HG03558 (cell line): ENCODE results near the gene SGMS1.
"Not testable (repeated sequence)": the region's sequence is repeated elsewhere in the genome, so short reads cannot be mapped to it uniquely, and the experiment has no call there.

Experiments
- ATAC-seq: cut with Tn5 transposase; IDR thresholded peaks from one replicate; pipeline ENCODE4 v1.9.1; 2021; ENCODE audit warnings: moderate number of reproducible peaks; ENCODE audit not compliant: unreplicated experiment; ENCODE audit errors: extremely low read depth

The SGMS1 gene

DNA sequence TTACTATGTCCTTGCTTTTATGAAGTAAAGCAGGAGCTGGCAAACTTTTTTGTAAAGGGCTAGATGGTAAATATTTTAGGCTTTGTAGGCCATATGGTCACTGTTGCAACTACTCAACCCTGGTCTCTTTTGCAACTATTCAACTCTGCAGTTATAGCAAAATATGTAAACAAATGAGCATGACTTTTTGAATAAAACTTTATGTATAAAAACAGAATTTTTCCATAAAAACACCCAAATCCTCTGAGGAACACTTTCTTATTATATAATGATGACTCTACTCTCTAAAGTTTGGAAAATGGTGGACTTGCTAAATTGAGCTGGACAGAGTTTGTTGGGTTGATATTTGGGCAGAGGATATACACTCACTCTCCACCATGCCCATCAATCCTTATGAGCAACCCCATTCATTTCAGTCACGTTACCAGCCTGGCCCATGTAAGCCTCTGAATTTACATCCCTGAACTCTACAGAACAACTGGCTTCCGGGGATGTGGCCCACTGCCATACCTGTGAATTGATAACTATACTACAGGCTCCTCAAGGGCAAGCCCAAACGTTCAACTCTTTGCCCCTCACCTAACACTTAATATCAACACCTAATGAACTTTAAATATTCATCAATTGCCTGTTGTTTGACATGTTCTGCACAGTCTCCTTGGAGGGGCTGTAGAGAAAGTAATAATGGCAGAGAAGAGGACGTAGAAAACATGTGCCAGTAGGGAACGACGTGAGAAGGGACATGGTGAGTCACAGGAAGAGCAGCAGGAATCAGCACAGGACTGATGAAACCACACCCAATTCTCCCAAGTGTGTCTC lies 37.6 kb downstream of the SGMS1 start:
- no peak for ATAC-seq

GRCh38 chr10:50582766-50583762 lies 40.7 kb downstream of the SGMS1 start:
- no peak for ATAC-seq

GRCh38 chr10:50582046-50582445 lies 41.7 kb downstream of the SGMS1 start:
- ATAC-seq = no peak

DNA sequence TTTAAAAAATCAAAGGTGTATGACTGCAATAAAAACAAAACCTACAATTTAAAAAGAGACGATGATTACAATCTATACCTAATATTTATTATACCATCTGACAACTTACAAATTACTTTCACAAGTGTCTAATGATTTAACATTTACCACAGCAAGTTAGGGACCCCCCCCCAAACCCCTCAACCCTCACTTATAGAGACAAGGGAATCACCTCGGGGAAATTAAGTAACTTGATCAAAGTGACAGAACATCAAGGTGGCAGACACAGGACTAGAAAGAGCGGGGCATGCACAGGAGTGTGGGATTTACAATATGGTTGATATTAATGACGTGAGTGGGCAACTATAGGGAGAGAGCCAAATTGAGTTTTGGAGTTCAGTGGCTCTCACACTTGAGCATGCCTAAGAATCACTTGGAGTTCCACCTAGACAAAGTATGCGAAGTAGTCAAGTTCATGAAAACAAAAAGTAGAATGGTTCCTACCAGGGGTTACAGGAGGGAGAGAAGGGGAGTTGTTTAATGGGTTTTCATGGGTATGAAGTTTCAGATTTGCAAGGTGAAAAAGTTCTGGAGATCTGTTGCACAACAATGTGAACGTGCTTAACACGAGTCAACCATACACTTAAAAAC lies 43.4 kb downstream of the SGMS1 start:
- ATAC-seq = no peak

DNA sequence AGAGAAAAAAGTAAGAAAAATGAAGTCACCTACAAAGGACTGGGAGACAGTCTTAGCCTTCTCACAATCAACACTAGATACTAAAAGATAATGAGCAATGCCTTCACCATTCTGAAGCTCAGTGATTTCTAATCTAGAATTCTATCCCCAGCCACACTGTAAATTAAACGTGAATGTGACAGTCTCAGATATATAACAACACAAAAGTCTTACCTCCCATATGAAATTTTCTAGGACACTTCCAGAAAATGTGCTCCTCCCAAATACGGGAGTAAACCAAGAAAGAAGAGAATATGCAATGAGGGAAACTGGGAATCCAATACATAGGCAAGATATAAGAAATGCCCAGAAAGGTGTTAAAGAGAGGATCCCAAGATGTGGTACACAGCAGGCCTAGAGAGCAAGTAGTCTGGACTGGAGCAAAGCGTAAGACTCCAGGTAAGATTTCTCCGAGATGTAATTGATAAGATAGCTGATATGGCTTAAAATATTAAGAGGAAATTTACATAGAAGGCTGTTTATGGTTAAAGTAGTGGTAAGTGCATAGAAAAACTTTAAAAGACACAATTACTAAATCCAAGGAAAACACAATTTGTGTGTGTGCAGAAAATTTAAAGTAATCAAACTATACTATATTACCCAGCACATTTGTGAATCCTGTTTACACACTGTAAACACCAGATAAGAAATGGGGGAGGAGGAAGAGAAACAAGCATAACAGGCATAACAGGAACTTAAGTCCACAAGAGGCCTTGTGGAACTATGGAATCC lies 44.1 kb downstream of the SGMS1 start:
- no peak for ATAC-seq

DNA sequence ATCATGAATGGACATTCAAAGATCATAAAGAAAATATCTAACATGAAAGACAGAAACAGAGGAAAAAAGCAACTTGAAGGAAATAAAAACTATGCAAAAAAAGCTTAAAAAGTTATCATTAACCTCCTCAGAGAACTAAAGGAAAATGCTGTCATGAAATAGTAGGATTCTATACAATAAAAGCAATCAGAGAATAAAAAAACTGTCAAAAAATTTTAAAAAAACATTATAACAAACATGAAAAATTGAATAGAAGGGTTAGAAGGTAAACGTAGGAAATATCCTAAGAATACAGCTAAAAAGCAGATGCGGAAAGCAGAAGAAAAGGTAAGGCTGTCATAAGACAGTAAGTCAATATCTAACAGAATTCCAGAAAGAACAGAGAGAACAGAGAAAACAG lies 44.8 kb downstream of the SGMS1 start:
- ATAC-seq = no peak

DNA sequence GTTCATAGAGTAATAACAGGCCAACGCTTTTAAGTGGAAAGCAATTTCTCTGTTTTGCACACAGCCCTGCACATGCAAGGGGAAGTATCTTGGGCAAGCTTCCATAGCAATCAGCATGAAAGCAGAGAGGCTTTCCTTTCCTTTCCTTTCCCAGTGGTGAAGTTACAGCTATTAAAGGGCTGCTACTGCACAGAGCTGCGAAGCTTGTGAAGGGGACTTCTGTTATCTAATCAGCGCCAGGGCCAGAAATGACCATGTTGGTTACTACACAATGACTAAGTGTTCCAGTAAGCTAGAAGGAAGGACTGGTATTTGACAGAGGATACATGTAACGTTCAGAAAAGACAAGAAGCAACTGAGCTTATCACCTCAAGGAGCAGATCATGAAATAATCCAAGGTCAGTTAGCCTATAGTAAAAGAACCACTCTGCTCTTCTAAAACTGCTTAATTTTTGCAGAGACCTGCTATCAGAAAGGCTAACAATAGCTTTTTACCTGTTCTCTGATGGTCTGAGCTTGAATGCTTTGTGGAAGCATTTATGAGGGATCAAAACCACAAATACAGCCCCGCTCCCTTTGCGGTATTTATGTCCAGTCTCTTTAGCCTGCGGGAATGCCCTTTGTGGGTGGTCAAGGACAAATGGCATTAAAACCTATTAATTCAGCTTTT lies 45.9 kb downstream of the SGMS1 start:
- ATAC-seq = no peak

GRCh38 chr10:50577010-50577409 lies 46.7 kb downstream of the SGMS1 start:
- no peak for ATAC-seq

DNA sequence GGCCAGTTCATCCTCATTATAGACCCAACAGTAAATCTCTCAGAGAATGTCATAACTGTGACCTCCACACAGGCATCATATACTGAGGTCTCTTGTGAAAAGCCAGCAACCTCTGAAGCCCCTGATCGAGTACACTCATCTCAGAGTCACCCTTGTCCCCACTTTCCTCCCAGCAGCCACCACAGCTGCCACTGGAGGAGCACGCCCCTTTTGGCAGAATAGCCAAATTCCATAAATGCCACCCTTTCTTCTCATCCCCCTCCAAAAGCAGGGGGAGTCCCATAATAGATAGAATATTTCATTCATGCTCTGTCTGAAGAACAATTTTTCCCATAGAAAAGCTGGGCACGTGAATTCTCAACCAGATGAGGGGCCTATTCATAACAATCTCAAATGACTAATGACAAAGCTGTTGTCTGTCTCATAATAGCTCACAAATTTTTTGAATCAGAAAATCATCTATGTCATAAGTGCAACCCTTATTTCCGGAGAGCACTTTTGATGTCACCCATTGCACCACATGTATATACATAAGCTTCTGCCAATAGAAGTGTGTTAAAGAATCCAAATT lies 47.4 kb downstream of the SGMS1 start:
- ATAC-seq = no peak

GRCh38 chr10:50575477-50576244 lies 48.1 kb downstream of the SGMS1 start:
- no peak for ATAC-seq

DNA sequence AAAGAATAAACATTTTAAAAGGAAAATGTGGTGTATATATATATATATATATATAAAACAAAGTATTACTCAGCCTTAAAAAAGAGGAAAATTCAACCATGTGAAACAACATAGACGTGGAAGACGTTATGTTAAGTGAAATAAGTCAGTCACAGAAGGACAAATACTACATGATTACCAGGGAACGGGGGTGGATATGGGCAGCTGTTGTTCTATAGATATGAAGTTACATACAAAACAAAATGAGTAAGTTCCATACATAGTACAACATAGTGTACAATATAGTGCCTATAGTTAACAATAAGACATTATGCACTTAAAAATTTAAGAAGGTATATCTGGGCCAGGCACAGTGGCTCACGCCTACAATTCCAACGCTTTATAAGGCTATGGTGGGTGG lies 48.8 kb downstream of the SGMS1 start:
- ATAC-seq = no peak

DNA sequence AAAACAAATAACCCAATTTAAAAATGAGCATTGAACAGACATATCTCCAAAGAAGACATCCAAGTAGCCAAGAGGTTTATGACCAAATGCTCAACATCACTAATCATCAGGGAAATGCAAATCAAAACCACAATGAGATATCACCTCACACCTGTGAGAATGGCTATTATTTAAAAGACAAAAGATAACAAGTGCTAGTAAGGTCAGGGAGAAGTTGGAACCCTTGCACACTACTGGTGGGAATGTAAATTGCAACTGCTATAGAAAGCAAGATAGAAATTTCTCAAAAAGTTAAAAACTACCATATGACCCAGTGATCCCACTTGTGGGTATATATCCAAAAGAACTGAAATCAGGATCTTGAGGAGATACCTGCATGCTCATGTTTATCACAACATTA lies 49.5 kb downstream of the SGMS1 start:
- ATAC-seq = no peak

DNA sequence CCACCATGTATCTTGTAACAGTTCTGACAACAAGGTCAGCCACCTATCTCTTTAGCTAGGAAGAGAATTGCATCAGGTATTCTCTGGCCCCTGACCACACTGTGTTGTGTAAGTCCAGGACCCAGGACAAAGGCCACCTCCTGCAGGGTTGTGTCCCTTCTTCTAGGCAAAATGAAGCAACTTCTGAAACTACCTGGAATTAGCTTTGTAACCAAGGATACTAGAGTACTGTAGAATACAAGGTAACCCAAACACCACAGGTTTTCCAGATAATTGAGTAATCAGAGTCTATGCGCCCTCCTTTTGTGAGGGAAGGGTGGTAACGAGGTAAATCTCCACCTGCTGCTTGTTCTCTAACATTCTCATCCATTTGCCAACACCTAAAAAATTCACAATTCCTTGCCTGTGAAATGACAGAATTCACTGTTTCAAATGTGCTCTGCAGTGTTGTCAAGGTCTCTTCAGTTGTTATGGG lies 51.7 kb downstream of the SGMS1 start:
- ATAC-seq = no peak

DNA sequence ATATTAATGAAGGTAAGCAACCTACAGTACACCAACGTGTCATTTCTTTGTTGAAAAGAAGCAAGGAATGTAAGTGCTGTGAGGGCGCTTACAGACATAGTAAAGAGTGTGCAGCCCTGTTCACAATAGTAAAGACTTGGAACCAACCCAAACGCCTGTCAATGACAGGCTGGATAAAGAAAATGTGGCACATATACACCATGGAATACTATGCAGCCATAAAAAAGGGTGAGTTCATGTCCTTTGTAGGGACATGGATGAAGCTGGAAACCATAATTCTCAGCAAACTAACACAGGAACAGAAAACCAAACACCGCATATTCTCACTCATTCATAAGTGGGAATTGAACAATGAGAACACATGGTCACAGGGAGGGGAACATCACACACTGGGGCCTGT lies 55.0 kb downstream of the SGMS1 start:
- ATAC-seq = not testable (repeated sequence)

DNA sequence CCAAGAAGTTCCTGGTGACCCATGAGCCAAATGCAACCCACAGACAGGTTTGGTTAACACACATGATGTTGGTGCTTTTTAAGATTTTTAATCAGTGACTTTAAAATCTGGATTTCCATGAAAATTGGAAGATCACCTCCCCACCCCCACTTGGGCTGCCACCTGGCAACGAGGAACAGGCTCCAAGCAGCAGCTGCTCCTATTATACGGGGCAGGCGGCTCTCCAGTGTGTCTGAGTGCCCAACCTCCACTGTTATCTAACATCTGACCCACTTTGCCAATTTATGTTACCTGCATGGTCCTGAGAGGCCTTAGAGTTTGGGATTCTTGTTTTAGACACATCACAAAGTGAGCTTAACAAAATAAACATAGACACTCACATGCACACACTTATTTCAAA lies 56.4 kb downstream of the SGMS1 start:
- ATAC-seq = no peak

DNA sequence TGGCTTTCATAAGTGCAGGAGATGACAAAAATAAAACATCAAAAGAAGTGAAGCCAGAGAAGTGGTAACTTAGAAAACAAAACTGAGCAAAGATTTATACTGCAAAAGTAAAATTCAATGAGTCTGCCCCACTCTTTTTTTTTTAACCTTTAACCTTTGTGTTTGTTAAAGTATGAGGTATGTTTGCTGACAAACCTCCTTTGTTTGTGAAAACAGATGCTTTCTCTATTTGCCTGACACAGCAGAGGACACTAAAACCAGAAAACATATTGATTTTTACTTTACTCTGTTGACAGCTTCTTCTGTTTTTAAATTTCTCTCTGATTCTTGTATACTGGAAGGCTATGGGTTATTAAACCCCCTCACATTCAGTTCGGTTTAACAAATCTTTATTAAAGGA lies 57.6 kb downstream of the SGMS1 start:
- no peak for ATAC-seq

- no peak for ATAC-seq
Observed at GRCh38 chr10:50565301-50566083, 58.3 kb downstream of the SGMS1 start.

- ATAC-seq = no peak
Observed at GRCh38 chr10:50563906-50564305, 59.9 kb downstream of the SGMS1 start.
